ENCODE results near the gene GXYLT1. TPM values are rescaled to one million over a fixed set of nuclear protein-coding genes. Genes with fewer than 3 reads are reported as not detected.

The GXYLT1 gene
- total and polyA plus RNA-seq, 4 donors: 2.5 to 23.2 (median 6.4) TPM

DNA sequence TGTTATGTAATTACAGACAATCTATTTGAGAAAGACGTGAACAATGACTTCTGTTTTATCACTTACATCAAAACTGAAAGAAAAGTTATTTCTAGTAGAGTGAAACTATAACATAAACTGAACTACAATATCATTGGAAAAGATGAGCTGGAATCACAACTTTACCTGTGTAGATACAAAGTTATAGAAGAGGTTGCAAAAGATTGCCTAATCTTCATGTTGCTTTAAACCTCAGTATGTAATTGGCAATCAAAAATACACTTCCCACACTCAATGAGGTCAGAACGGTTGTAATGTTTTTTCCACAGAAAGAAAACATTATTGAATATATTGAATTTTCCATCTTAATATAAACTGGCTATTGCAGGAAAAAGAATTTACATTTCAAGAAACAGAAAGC is 37.7 kb upstream of the GXYLT1 start:
- H3K9ac ChIP-seq (ENCODE audit: insufficient read depth in 1 of 2, low read length in 2 of 2): no peak overlapping the region
- DNase-seq (no peak), ATAC-seq (ENCODE audit: insufficient read depth, low FRiP score) (no peak)
- H3K4me1 ChIP-seq (ENCODE audit: control insufficient read depth in 5 of 5, insufficient read depth in 5 of 5, low read length in 5 of 5): peaks cover 0 to 14% (median 0%) of the 10 kb centered on the region in 5 donors
- peaks cover 0 to 6% (median 1%) of the 10 kb centered on the region in 4 donors for H3K36me3 ChIP-seq (ENCODE audit: control insufficient read depth in 4 of 4, insufficient read depth in 4 of 4, low read length in 4 of 4)
- no peak overlapping the region for H3K4me3 ChIP-seq
- H3K27ac ChIP-seq (ENCODE audit: low read depth in 1 of 2, low read length in 1 of 2): no peak overlapping the region
- no peaks in the 10 kb centered on the region for H3K27me3 ChIP-seq (ENCODE audit: control insufficient read depth in 3 of 3, insufficient read depth in 3 of 3, low read length in 2 of 3)
- 28 to 62% methylated on average over 2 of the region's 2 CpGs for WGBS, 2 donors
- TF ChIP-seq, protein P1, sequence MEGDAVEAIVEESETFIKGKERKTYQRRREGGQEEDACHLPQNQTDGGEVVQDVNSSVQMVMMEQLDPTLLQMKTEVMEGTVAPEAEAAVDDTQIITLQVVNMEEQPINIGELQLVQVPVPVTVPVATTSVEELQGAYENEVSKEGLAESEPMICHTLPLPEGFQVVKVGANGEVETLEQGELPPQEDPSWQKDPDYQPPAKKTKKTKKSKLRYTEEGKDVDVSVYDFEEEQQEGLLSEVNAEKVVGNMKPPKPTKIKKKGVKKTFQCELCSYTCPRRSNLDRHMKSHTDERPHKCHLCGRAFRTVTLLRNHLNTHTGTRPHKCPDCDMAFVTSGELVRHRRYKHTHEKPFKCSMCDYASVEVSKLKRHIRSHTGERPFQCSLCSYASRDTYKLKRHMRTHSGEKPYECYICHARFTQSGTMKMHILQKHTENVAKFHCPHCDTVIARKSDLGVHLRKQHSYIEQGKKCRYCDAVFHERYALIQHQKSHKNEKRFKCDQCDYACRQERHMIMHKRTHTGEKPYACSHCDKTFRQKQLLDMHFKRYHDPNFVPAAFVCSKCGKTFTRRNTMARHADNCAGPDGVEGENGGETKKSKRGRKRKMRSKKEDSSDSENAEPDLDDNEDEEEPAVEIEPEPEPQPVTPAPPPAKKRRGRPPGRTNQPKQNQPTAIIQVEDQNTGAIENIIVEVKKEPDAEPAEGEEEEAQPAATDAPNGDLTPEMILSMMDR (IDR thresholded peaks at IDR 0.05; ENCODE audit: control extremely low read depth, extremely low read depth): no peak
- H3K9me3 ChIP-seq (ENCODE audit: control insufficient read depth in 4 of 4, insufficient read depth in 3 of 4, low read length in 3 of 4): no peaks in the 10 kb centered on the region

DNA sequence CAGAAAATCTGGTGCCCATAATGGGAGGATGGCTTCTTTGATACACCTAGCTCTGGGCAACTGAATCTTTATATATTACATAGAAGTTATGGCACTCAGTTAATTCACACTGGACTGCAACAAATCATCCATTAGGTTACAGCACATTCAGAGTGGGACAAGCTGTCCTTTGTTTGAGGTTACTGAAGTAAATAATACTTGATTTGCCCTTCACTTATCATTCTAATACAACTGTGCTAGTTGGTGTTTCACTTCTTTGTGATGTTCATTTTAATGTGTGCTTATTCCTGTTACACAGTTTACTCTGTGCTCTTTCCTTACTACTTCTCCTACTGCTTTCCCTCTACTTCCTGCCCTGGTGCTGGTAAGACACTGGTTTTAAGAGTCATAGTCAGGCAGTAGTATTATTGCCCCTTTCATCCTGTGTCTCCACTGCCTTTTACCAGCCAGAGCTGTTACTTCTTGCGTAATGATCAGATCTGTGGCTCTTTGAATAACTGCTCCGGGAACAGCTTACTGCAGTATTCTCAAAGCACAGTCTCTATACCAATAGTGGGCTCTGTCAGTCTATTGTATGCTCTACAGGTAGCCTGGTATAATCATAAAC is 36.4 kb upstream of the GXYLT1 start:
- Histone ChIP-seq H3K9ac (ENCODE audit: insufficient read depth in 1 of 2, low read length in 2 of 2) (no peak overlapping the region), H3K4me3 (no peak overlapping the region), H3K9me3 (ENCODE audit: control insufficient read depth in 4 of 4, insufficient read depth in 3 of 4, low read length in 3 of 4) (no peaks in the 10 kb centered on the region), H3K4me1 (ENCODE audit: control insufficient read depth in 5 of 5, insufficient read depth in 5 of 5, low read length in 5 of 5) (peaks cover 0 to 14% (median 0%) of the 10 kb centered on the region in 5 donors), H3K27me3 (ENCODE audit: control insufficient read depth in 3 of 3, insufficient read depth in 3 of 3, low read length in 2 of 3) (no peaks in the 10 kb centered on the region), H3K27ac (ENCODE audit: low read depth in 1 of 2, low read length in 1 of 2) (no peak overlapping the region), H3K36me3 (ENCODE audit: control insufficient read depth in 4 of 4, insufficient read depth in 4 of 4, low read length in 4 of 4) (peaks cover 0 to 13% (median 3%) of the 10 kb centered on the region in 4 donors)
- DNase-seq (peak in 1 of 3 donors; percentile 20), ATAC-seq (ENCODE audit: insufficient read depth, low FRiP score) (no peak)
- 35 to 68% methylated on average over 2 of the region's 2 CpGs for WGBS, 2 donors
- TF ChIP-seq, protein P1 (IDR thresholded peaks at IDR 0.05; ENCODE audit: control extremely low read depth, extremely low read depth): no peak

DNA sequence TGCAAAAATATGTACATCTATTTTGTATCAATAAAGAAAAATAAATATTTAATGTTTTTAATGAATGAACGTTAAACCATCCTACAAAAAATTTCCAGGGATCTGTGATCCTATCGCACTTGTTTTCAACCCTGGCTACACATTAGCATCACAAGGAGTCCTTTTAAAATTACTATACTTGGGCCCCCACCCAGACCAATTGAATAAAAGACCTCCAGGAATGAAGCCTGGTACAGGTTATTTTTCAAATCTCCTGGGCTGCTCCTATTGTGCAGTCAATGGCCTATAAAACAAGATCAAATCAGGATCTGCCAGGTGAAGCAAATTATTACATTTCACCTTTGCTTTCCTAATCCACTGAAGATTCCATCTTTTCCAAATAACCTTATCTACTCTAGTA is 33.4 kb upstream of the GXYLT1 start:
- DNase-seq (no peak), ATAC-seq (ENCODE audit: insufficient read depth, low FRiP score) (no peak)
- Histone ChIP-seq H3K9me3 (ENCODE audit: control insufficient read depth in 4 of 4, insufficient read depth in 3 of 4, low read length in 3 of 4) (no peaks in the 10 kb centered on the region), H3K27me3 (ENCODE audit: control insufficient read depth in 3 of 3, insufficient read depth in 3 of 3, low read length in 2 of 3) (no peaks in the 10 kb centered on the region), H3K4me1 (ENCODE audit: control insufficient read depth in 5 of 5, insufficient read depth in 5 of 5, low read length in 5 of 5) (peaks cover 0 to 12% (median 0%) of the 10 kb centered on the region in 5 donors), H3K27ac (ENCODE audit: low read depth in 1 of 2, low read length in 1 of 2) (no peak overlapping the region), H3K36me3 (ENCODE audit: control insufficient read depth in 4 of 4, insufficient read depth in 4 of 4, low read length in 4 of 4) (peaks cover 0 to 10% (median 3%) of the 10 kb centered on the region in 4 donors), H3K9ac (ENCODE audit: insufficient read depth in 1 of 2, low read length in 2 of 2) (no peak overlapping the region), H3K4me3 (no peak overlapping the region)
- WGBS, 2 donors: 91 to 96% methylated on average over 2 of the region's 2 CpGs
- TF ChIP-seq, protein P1 (IDR thresholded peaks at IDR 0.05; ENCODE audit: control extremely low read depth, extremely low read depth): no peak

DNA sequence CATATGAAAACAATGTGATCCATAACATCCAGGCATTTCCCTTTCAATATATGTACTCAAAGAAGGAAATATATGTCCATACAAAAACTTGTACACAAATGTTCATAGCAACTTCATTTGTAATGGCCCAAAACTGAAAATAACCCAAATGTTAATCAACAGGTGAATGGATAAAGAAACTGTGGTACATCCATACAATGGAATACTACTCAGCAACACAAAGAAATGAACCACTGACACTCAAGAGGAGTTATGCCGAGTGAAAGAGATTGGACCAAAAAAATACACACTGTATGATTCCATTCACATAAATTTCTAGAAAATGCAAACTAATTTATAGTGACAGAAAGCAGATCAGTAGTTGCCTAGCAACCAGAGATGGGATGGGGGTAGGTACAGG is 30.3 kb upstream of the GXYLT1 start:
- no peak for DNase-seq
- Histone ChIP-seq H3K9me3 (ENCODE audit: control insufficient read depth in 4 of 4, insufficient read depth in 3 of 4, low read length in 3 of 4) (no peaks in the 10 kb centered on the region), H3K27me3 (ENCODE audit: control insufficient read depth in 3 of 3, insufficient read depth in 3 of 3, low read length in 2 of 3) (no peaks in the 10 kb centered on the region), H3K4me1 (ENCODE audit: control insufficient read depth in 5 of 5, insufficient read depth in 5 of 5, low read length in 5 of 5) (peaks cover 0 to 8% (median 0%) of the 10 kb centered on the region in 5 donors), H3K9ac (ENCODE audit: insufficient read depth in 1 of 2, low read length in 2 of 2) (no peak overlapping the region), H3K27ac (ENCODE audit: low read depth in 1 of 2, low read length in 1 of 2) (no peak overlapping the region), H3K36me3 (ENCODE audit: control insufficient read depth in 4 of 4, insufficient read depth in 4 of 4, low read length in 4 of 4) (peaks cover 0 to 10% (median 3%) of the 10 kb centered on the region in 4 donors), H3K4me3 (no peak overlapping the region)
- no peak for ATAC-seq (ENCODE audit: insufficient read depth, low FRiP score)
- WGBS, 2 donors: 97% methylated on average over 1 of the region's 1 CpG
- TF ChIP-seq, protein P1 (IDR thresholded peaks at IDR 0.05; ENCODE audit: control extremely low read depth, extremely low read depth): no peak

Measured in lung (tissue), 12 donors.